ENCODE data around the gene DCLK1. TPM values are rescaled to one million over a fixed set of nuclear protein-coding genes. Genes with fewer than 3 reads are reported as not detected.

The DCLK1 gene
- total and polyA plus RNA-seq, 4 donors, result 0.04 to 0.56 (median 0.20) TPM

GRCh38 chr13:35988648-35989081 is 142.5 kb downstream of the DCLK1 start (continued):
- TF ChIP-seq, protein P1, sequence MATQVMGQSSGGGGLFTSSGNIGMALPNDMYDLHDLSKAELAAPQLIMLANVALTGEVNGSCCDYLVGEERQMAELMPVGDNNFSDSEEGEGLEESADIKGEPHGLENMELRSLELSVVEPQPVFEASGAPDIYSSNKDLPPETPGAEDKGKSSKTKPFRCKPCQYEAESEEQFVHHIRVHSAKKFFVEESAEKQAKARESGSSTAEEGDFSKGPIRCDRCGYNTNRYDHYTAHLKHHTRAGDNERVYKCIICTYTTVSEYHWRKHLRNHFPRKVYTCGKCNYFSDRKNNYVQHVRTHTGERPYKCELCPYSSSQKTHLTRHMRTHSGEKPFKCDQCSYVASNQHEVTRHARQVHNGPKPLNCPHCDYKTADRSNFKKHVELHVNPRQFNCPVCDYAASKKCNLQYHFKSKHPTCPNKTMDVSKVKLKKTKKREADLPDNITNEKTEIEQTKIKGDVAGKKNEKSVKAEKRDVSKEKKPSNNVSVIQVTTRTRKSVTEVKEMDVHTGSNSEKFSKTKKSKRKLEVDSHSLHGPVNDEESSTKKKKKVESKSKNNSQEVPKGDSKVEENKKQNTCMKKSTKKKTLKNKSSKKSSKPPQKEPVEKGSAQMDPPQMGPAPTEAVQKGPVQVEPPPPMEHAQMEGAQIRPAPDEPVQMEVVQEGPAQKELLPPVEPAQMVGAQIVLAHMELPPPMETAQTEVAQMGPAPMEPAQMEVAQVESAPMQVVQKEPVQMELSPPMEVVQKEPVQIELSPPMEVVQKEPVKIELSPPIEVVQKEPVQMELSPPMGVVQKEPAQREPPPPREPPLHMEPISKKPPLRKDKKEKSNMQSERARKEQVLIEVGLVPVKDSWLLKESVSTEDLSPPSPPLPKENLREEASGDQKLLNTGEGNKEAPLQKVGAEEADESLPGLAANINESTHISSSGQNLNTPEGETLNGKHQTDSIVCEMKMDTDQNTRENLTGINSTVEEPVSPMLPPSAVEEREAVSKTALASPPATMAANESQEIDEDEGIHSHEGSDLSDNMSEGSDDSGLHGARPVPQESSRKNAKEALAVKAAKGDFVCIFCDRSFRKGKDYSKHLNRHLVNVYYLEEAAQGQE (IDR thresholded peaks at IDR 0.05), result no peak

DNA sequence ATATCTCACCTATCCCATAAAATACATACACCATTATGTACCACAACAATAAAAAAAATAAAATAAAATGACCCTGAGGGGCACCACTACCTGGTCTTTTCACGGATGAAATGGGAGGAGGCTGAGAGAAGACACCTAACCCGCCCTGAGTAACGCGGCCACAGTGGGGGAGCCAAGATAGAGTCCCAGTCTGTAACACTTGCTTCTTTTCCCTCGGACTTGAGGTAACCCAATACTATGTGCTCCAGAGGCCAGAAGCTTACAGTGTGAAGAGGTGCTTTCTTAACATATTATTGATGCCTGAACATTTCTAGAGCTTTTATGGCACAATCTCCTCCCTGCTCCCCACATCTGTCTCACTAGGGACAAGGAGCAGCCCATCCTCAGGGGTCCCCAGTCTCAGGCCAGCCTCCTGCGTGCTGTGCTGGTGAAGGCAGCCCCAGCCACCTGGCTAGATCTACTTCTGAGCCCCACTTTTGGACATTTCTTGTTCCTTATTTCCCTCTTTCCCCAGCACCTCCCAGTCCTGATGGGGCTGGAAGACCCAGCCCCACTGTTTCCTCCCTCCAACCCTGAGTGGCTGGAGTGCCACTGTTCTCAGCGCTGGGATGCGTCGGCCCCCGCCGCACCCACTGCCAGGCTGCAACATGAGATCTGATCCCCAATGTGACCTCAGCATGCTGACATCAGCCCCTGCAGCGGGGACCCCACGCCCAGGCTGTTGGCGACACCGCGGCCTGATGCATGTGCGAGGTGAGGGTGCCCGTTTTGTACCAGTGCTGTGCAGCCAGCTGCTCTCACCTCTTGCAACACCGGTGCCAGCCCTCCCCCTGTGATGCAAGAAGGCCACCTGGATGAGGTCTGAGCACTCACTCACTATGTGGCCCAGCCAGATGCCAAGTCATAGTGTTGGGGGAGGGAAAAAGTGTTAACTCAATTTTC is 143.3 kb downstream of the DCLK1 start:
- Histone ChIP-seq H3K27ac (ENCODE audit: low read depth in 1 of 2, low read length in 2 of 2) (no peak overlapping the region), H3K4me3 (ENCODE audit: low read depth in 1 of 3, low read length in 3 of 3) (no peak overlapping the region), H3K27me3 (ENCODE audit: control insufficient read depth in 4 of 4, insufficient read depth in 4 of 4, low read length in 3 of 4) (peaks cover 0 to 5% (median 0%) of the 10 kb centered on the region in 4 donors), H3K36me3 (ENCODE audit: control insufficient read depth in 4 of 4, insufficient read depth in 3 of 4, low read depth in 1 of 4, low read length in 3 of 4) (no peaks in the 10 kb centered on the region), H3K9me3 (ENCODE audit: control insufficient read depth in 4 of 4, low read length in 3 of 4) (no peaks in the 10 kb centered on the region), H3K4me1 (ENCODE audit: control insufficient read depth in 4 of 4, insufficient read depth in 4 of 4, low read length in 3 of 4) (no peaks in the 10 kb centered on the region), H3K9ac (ENCODE audit: low read depth in 1 of 2, low read length in 2 of 2) (no peak overlapping the region)
- no peak for TF ChIP-seq YY1 (IDR thresholded peaks at IDR 0.05)
- no peak for DNase-seq (ENCODE audit: low spot score)
- WGBS, result 56% methylated on average over 19 of the region's 19 CpGs

GRCh38 chr13:35984776-35985453 is 146.3 kb downstream of the DCLK1 start:
- DNase-seq (ENCODE audit: low spot score), result no peak
- no peak overlapping the region for H3K9ac ChIP-seq (ENCODE audit: low read depth in 1 of 2, low read length in 2 of 2)
- H3K9me3 ChIP-seq (ENCODE audit: control insufficient read depth in 4 of 4, low read length in 3 of 4), result no peaks in the 10 kb centered on the region
- TF ChIP-seq, protein P2, sequence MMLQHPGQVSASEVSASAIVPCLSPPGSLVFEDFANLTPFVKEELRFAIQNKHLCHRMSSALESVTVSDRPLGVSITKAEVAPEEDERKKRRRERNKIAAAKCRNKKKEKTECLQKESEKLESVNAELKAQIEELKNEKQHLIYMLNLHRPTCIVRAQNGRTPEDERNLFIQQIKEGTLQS (IDR thresholded peaks at IDR 0.05), result no peak
- TF ChIP-seq HNF4A (conservative IDR thresholded peaks at IDR 0.05) (no peak), JUND (IDR thresholded peaks at IDR 0.05) (no peak), FOXA1 (IDR thresholded peaks at IDR 0.05) (no peak), SP1 (IDR thresholded peaks at IDR 0.05) (no peak), GABPA (IDR thresholded peaks at IDR 0.05 in 1 of 2, conservative IDR thresholded peaks at IDR 0.05 in 1 of 2) (no peak), RAD21 (IDR thresholded peaks at IDR 0.05) (no peak), FOXA2 (IDR thresholded peaks at IDR 0.05) (no peak), YY1 (IDR thresholded peaks at IDR 0.05) (no peak), NR2F2 (IDR thresholded peaks at IDR 0.05) (no peak), RXRA (IDR thresholded peaks at IDR 0.05) (no peak), TAF1 (conservative IDR thresholded peaks at IDR 0.05) (no peak)
- TF ChIP-seq, protein P1 (IDR thresholded peaks at IDR 0.05), result no peak
- no peak overlapping the region for H3K27ac ChIP-seq (ENCODE audit: low read depth in 1 of 2, low read length in 2 of 2)
- 63% methylated on average over 10 of the region's 10 CpGs for WGBS
- peaks cover 0 to 2% (median 0%) of the 10 kb centered on the region in 4 donors for H3K4me1 ChIP-seq (ENCODE audit: control insufficient read depth in 4 of 4, insufficient read depth in 4 of 4, low read length in 3 of 4)
- no peaks in the 10 kb centered on the region for H3K36me3 ChIP-seq (ENCODE audit: control insufficient read depth in 4 of 4, insufficient read depth in 3 of 4, low read depth in 1 of 4, low read length in 3 of 4)
- no peak overlapping the region for H3K4me3 ChIP-seq (ENCODE audit: low read depth in 1 of 3, low read length in 3 of 3)
- H3K27me3 ChIP-seq (ENCODE audit: control insufficient read depth in 4 of 4, insufficient read depth in 4 of 4, low read length in 3 of 4), result no peaks in the 10 kb centered on the region
